Measurements from ENCODE around the gene SLC9A3.

The SLC9A3 gene

DNA sequence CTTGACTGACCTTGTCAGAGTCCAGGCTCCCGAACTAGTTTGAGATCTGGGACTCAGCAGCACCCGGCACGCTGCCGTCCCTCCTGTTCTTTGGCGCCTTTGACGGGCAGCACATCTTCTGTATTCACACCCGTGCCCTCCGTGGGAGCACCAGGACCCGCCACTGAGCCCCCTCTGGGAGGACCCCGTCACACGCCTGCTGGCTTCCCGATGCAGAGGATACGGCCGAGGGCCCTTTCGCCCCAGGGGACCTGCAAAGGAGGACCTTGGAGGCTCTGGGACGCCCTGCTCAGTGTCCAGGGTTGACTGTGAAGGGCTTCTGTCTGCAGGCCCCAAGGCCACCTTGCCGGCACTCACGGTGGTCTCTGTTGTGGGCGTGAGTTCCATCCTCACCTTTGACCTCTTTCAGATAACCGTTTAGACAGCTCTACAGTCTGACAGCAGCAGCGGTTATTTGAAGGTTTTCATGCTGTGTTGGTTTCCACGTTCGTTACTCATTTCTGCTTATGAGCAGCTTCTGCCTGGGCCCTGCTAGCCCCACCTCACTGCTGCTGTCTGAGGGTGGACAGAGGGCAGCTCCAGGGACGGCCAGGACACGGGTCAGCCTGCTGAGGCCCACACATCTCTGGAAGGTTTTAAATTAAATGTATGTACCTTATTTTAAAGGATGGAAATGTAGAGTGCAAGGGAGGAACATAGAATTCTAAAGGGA lies 93.9 kb downstream of the SLC9A3 start:
- Histone ChIP-seq H3K36me3 (ENCODE audit: control insufficient read depth in 1 of 2, insufficient read depth in 2 of 2, low read length in 2 of 2) (no peaks in the 10 kb centered on the region), H3K4me3 (ENCODE audit: low read depth in 1 of 2, low read length in 2 of 2) (no peak overlapping the region), H3K9ac (ENCODE audit: low read depth in 1 of 2, low read length in 2 of 2) (no peak overlapping the region), H3K4me1 (ENCODE audit: control insufficient read depth in 1 of 2, insufficient read depth in 2 of 2, low read length in 2 of 2) (peaks cover 17% of the 10 kb centered on the region in 2 donors), H3K27me3 (ENCODE audit: control insufficient read depth in 1 of 2, insufficient read depth in 2 of 2, low read length in 2 of 2) (no peaks in the 10 kb centered on the region), H3K9me3 (ENCODE audit: control insufficient read depth in 1 of 2, low read length in 2 of 2) (no peaks in the 10 kb centered on the region), H3K27ac (ENCODE audit: low read depth, low read length) (no peak overlapping the region)

GRCh38 chr5:429453-430188 lies 94.6 kb downstream of the SLC9A3 start:
- Histone ChIP-seq H3K4me3 (ENCODE audit: low read depth in 1 of 2, low read length in 2 of 2) (no peak overlapping the region), H3K9ac (ENCODE audit: low read depth in 1 of 2, low read length in 2 of 2) (no peak overlapping the region)

GRCh38 chr5:428754-429452 lies 95.3 kb downstream of the SLC9A3 start:
- Histone ChIP-seq H3K4me1 (ENCODE audit: control insufficient read depth in 1 of 2, insufficient read depth in 2 of 2, low read length in 2 of 2) (peaks cover 17% of the 10 kb centered on the region in 2 donors), H3K27ac (ENCODE audit: low read depth, low read length) (no peak overlapping the region), H3K9ac (ENCODE audit: low read depth in 1 of 2, low read length in 2 of 2) (no peak overlapping the region), H3K27me3 (ENCODE audit: control insufficient read depth in 1 of 2, insufficient read depth in 2 of 2, low read length in 2 of 2) (no peaks in the 10 kb centered on the region), H3K4me3 (ENCODE audit: low read depth in 1 of 2, low read length in 2 of 2) (no peak overlapping the region), H3K9me3 (ENCODE audit: control insufficient read depth in 1 of 2, low read length in 2 of 2) (no peaks in the 10 kb centered on the region), H3K36me3 (ENCODE audit: control insufficient read depth in 1 of 2, insufficient read depth in 2 of 2, low read length in 2 of 2) (no peaks in the 10 kb centered on the region)

More at GRCh38 chr5:429453-430188, 94.6 kb downstream of the SLC9A3 start:
- H3K27ac ChIP-seq (ENCODE audit: low read depth, low read length): no peak overlapping the region
- peaks cover 17% of the 10 kb centered on the region in 2 donors for H3K4me1 ChIP-seq (ENCODE audit: control insufficient read depth in 1 of 2, insufficient read depth in 2 of 2, low read length in 2 of 2)
- no peaks in the 10 kb centered on the region for H3K36me3 ChIP-seq (ENCODE audit: control insufficient read depth in 1 of 2, insufficient read depth in 2 of 2, low read length in 2 of 2)
- no peaks in the 10 kb centered on the region for H3K27me3 ChIP-seq (ENCODE audit: control insufficient read depth in 1 of 2, insufficient read depth in 2 of 2, low read length in 2 of 2)
- H3K9me3 ChIP-seq (ENCODE audit: control insufficient read depth in 1 of 2, low read length in 2 of 2): no peaks in the 10 kb centered on the region

DNA sequence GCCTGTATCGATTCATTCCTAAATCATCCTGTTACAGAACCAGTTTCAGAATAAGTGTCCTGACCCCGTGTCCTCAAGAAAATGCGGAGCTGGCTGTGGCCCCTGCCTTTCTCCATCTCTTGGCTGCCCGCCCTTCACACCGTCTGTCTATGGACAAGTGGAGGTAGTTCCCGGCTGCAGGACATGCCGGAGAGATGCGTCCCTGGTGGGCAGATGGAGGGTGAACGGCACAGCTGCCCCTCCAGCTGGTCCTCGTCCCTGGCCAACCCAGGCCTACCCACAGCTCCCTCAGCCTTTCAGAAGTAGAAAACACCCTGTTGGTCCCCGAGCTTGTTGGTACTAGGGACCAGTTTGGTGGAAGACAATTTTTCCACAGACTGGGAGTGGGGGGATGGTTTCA lies 96.0 kb downstream of the SLC9A3 start:
- Histone ChIP-seq H3K36me3 (ENCODE audit: control insufficient read depth in 1 of 2, insufficient read depth in 2 of 2, low read length in 2 of 2) (no peaks in the 10 kb centered on the region), H3K4me1 (ENCODE audit: control insufficient read depth in 1 of 2, insufficient read depth in 2 of 2, low read length in 2 of 2) (peaks cover 17% of the 10 kb centered on the region in 2 donors), H3K27ac (ENCODE audit: low read depth, low read length) (no peak overlapping the region), H3K9ac (ENCODE audit: low read depth in 1 of 2, low read length in 2 of 2) (no peak overlapping the region), H3K4me3 (ENCODE audit: low read depth in 1 of 2, low read length in 2 of 2) (no peak overlapping the region), H3K27me3 (ENCODE audit: control insufficient read depth in 1 of 2, insufficient read depth in 2 of 2, low read length in 2 of 2) (no peaks in the 10 kb centered on the region), H3K9me3 (ENCODE audit: control insufficient read depth in 1 of 2, low read length in 2 of 2) (no peaks in the 10 kb centered on the region)

- H3K9me3 ChIP-seq (ENCODE audit: control insufficient read depth in 1 of 2, low read length in 2 of 2): no peaks in the 10 kb centered on the region
- H3K36me3 ChIP-seq (ENCODE audit: control insufficient read depth in 1 of 2, insufficient read depth in 2 of 2, low read length in 2 of 2): no peaks in the 10 kb centered on the region
- no peak overlapping the region for H3K9ac ChIP-seq (ENCODE audit: low read depth in 1 of 2, low read length in 2 of 2)
- peaks cover 17% of the 10 kb centered on the region in 2 donors for H3K4me1 ChIP-seq (ENCODE audit: control insufficient read depth in 1 of 2, insufficient read depth in 2 of 2, low read length in 2 of 2)
- no peaks in the 10 kb centered on the region for H3K27me3 ChIP-seq (ENCODE audit: control insufficient read depth in 1 of 2, insufficient read depth in 2 of 2, low read length in 2 of 2)
- H3K4me3 ChIP-seq (ENCODE audit: low read depth in 1 of 2, low read length in 2 of 2): no peak overlapping the region
- no peak overlapping the region for H3K27ac ChIP-seq (ENCODE audit: low read depth, low read length)
Observed at GRCh38 chr5:427415-428087, 96.7 kb downstream of the SLC9A3 start.

- Histone ChIP-seq H3K4me1 (ENCODE audit: control insufficient read depth in 1 of 2, insufficient read depth in 2 of 2, low read length in 2 of 2) (peaks cover 14 to 17% of the 10 kb centered on the region in 2 donors), H3K36me3 (ENCODE audit: control insufficient read depth in 1 of 2, insufficient read depth in 2 of 2, low read length in 2 of 2) (no peaks in the 10 kb centered on the region), H3K9ac (ENCODE audit: low read depth in 1 of 2, low read length in 2 of 2) (no peak overlapping the region), H3K9me3 (ENCODE audit: control insufficient read depth in 1 of 2, low read length in 2 of 2) (no peaks in the 10 kb centered on the region), H3K27ac (ENCODE audit: low read depth, low read length) (no peak overlapping the region), H3K4me3 (ENCODE audit: low read depth in 1 of 2, low read length in 2 of 2) (no peak overlapping the region), H3K27me3 (ENCODE audit: control insufficient read depth in 1 of 2, insufficient read depth in 2 of 2, low read length in 2 of 2) (no peaks in the 10 kb centered on the region)
Observed at GRCh38 chr5:426392-426976, 97.8 kb downstream of the SLC9A3 start.

GRCh38 chr5:425714-426113 lies 98.5 kb downstream of the SLC9A3 start:
- H3K27me3 ChIP-seq (ENCODE audit: control insufficient read depth in 1 of 2, insufficient read depth in 2 of 2, low read length in 2 of 2): no peaks in the 10 kb centered on the region
- H3K36me3 ChIP-seq (ENCODE audit: control insufficient read depth in 1 of 2, insufficient read depth in 2 of 2, low read length in 2 of 2): no peaks in the 10 kb centered on the region
- no peaks in the 10 kb centered on the region for H3K9me3 ChIP-seq (ENCODE audit: control insufficient read depth in 1 of 2, low read length in 2 of 2)
- no peak overlapping the region for H3K27ac ChIP-seq (ENCODE audit: low read depth, low read length)
- no peak overlapping the region for H3K4me3 ChIP-seq (ENCODE audit: low read depth in 1 of 2, low read length in 2 of 2)
- peaks cover 6 to 10% of the 10 kb centered on the region in 2 donors for H3K4me1 ChIP-seq (ENCODE audit: control insufficient read depth in 1 of 2, insufficient read depth in 2 of 2, low read length in 2 of 2)
- H3K9ac ChIP-seq (ENCODE audit: low read depth in 1 of 2, low read length in 2 of 2): no peak overlapping the region

DNA sequence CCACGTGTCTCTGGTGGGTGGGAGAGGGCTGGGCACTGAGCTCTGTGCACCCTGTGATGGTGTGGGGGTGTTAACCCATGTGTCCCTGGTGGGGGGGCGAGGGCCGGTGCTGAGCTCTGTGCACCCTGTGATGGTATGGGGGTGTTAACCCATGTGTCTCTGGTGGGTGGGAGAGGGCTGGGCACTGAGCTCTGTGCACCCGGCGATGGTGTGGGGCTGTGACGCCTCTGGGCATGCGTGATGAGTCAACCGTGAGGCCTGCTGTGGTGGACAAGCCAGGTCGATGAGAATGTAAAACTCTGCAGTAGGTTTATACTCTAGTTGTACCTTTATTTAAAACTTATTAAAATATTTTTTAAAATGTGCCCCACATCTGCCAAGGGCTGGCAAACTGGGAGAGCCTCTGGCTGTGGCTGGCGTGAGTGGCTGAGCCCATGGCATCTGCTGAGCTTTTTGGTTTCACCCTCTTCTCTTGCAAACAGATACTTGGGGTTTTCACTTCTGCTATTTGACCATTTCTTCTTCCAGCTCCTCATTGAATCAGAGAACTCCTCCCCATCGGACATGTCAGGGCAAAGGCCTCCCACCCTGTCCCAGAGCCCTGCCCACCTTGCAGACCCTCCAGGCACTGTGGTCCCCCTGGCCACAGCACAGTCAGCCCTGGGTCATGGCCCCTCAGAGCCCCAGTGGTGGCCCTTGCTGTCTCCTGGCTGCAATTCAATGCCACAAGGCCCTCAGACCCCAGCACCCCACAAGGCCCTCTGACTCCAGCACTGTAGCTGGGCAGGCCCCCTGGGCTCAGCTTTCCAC lies 99.7 kb downstream of the SLC9A3 start:
- Histone ChIP-seq H3K36me3 (ENCODE audit: control insufficient read depth in 1 of 2, insufficient read depth in 2 of 2, low read length in 2 of 2) (no peaks in the 10 kb centered on the region), H3K9ac (ENCODE audit: low read depth in 1 of 2, low read length in 2 of 2) (no peak overlapping the region), H3K9me3 (ENCODE audit: control insufficient read depth in 1 of 2, low read length in 2 of 2) (no peaks in the 10 kb centered on the region), H3K27me3 (ENCODE audit: control insufficient read depth in 1 of 2, insufficient read depth in 2 of 2, low read length in 2 of 2) (no peaks in the 10 kb centered on the region), H3K4me3 (ENCODE audit: low read depth in 1 of 2, low read length in 2 of 2) (no peak overlapping the region), H3K4me1 (ENCODE audit: control insufficient read depth in 1 of 2, insufficient read depth in 2 of 2, low read length in 2 of 2) (no peaks in the 10 kb centered on the region), H3K27ac (ENCODE audit: low read depth, low read length) (peak overlapping the region; percentile 50)

DNA sequence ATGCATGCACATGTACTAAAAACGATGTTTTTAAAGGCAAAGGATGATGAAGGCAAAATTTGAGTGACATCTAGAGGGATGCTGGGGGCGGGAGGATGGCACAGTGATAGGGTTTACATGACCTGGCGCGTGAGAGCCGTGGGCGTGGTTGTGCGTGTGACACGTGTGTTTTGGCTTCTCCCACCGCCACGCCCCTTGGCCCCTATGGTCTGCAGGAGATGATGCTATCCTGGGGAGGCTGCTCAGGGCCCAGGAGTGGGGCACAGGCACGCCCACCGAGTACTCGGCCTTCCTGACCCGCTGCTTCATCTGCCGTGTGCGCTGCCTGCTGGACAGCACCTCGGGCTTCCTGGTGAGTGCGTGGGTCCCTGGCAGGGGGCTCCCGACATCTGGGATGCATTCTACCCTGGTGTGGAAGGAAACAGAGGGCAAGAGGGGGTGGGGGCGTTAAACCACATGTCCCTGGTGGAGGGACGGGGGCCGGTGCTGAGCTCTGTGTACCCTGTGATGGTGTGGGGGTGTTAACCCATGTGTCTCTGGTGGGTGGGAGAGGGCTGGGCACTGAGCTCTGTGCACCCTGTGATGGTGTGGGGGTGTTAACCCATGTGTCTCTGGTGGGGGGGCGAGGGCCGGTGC lies 100.5 kb downstream of the SLC9A3 start:
- Histone ChIP-seq H3K27ac (ENCODE audit: low read depth, low read length) (no peak overlapping the region), H3K9ac (ENCODE audit: low read depth in 1 of 2, low read length in 2 of 2) (no peak overlapping the region), H3K27me3 (ENCODE audit: control insufficient read depth in 1 of 2, insufficient read depth in 2 of 2, low read length in 2 of 2) (no peaks in the 10 kb centered on the region), H3K4me3 (ENCODE audit: low read depth in 1 of 2, low read length in 2 of 2) (no peak overlapping the region), H3K9me3 (ENCODE audit: control insufficient read depth in 1 of 2, low read length in 2 of 2) (no peaks in the 10 kb centered on the region), H3K4me1 (ENCODE audit: control insufficient read depth in 1 of 2, insufficient read depth in 2 of 2, low read length in 2 of 2) (no peaks in the 10 kb centered on the region), H3K36me3 (ENCODE audit: control insufficient read depth in 1 of 2, insufficient read depth in 2 of 2, low read length in 2 of 2) (no peaks in the 10 kb centered on the region)

All from duodenal mucosa (tissue), 2 donors.